Stimulated activated naive B cell treated with anti-CD40 and anti-IgM and Interleukin-4, amounts not matched to agents 10 μg/mL and 1 μg/mL and 100 μg/mL, for 72 hours (primary cell): ENCODE data around the gene TMEM132D.

Experiments
- ATAC-seq, 2 donors: fragments of 150-1000 bp; cut with Tn5 transposase; replicated peaks; 2 replicates each; pipeline ENCODE4 v1.10.0; 2021; ENCODE audit warnings: moderate library complexity in 1 of 2
- DNase-seq: peaks from one replicate; pipeline ENCODE4 v3.0.0; 2021
- H3K27ac Mint-ChIP-seq: one replicate; pipeline ENCODE4 v1.8.0; 2022; ENCODE audit warnings: mild to moderate bottlenecking, mixed read lengths
- H3K27me3 Mint-ChIP-seq, 2 donors: one replicate each; pipeline ENCODE4 v1.8.0; 2022; ENCODE audit warnings: mixed read lengths in 2 of 2
- H3K36me3 Mint-ChIP-seq, 2 donors: one replicate each; pipeline ENCODE4 v1.8.0; 2022; ENCODE audit warnings: mixed read lengths in 2 of 2, mild to moderate bottlenecking in 1 of 2
- H3K4me1 Mint-ChIP-seq, 2 donors: one replicate each; pipeline ENCODE4 v1.8.0; 2022; ENCODE audit warnings: mixed read lengths in 2 of 2, mild to moderate bottlenecking in 1 of 2
- H3K4me3 Mint-ChIP-seq, 2 donors: one replicate each; pipeline ENCODE4 v1.8.0; 2022; ENCODE audit warnings: mild to moderate bottlenecking in 2 of 2, mixed read lengths in 2 of 2, moderate library complexity in 1 of 2
- H3K9me3 Mint-ChIP-seq, 2 donors: one replicate each; pipeline ENCODE4 v1.8.0; 2022; ENCODE audit warnings: mixed read lengths in 2 of 2, mild to moderate bottlenecking in 1 of 2

The TMEM132D gene

GRCh38 chr12:129230995-129231394 is 672.8 kb downstream of the TMEM132D start:
- no peak for ATAC-seq
- Mint-ChIP-seq H3K27me3 (peaks cover 0 to 4% of the 10 kb centered on the region in 2 donors), H3K27ac (no peak overlapping the region), H3K9me3 (no peaks in the 10 kb centered on the region), H3K36me3 (no peaks in the 10 kb centered on the region), H3K4me1 (no peaks in the 10 kb centered on the region), H3K4me3 (no peak overlapping the region)
- DNase-seq = no peak

DNA sequence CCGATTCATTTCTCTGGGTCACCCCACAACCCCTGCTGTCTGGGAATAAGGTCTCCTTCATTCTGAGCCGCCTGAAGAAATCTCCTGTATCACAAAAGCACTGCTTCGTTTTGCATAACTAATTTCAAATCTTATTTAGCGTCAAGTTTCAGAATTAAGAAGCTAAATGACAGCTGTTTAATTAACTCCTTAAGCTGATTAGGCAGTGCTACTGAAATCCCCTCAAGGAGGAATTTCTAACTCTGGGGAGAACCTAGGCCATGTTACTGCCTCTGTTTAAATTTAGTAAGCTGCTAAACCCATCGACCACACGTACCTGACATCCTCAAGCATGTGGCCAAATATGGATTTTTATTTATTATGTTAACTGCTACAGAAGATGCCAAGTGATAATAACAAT is 677.0 kb downstream of the TMEM132D start:
- Mint-ChIP-seq H3K4me1 (no peaks in the 10 kb centered on the region), H3K9me3 (no peaks in the 10 kb centered on the region), H3K4me3 (no peak overlapping the region), H3K36me3 (no peaks in the 10 kb centered on the region), H3K27me3 (peaks cover 0 to 4% of the 10 kb centered on the region in 2 donors), H3K27ac (no peak overlapping the region)
- DNase-seq = no peak
- no peak for ATAC-seq

- Mint-ChIP-seq H3K4me3 (no peak overlapping the region), H3K27ac (no peak overlapping the region), H3K4me1 (no peaks in the 10 kb centered on the region), H3K36me3 (no peaks in the 10 kb centered on the region), H3K27me3 (peaks cover 0 to 4% of the 10 kb centered on the region in 2 donors), H3K9me3 (no peaks in the 10 kb centered on the region)
- DNase-seq (no peak), ATAC-seq (no peak)
Measured at GRCh38 chr12:129226005-129226404, 677.8 kb downstream of the TMEM132D start.

- ATAC-seq = no peak
- no peak for DNase-seq
- Mint-ChIP-seq H3K27ac (no peak overlapping the region), H3K27me3 (no peaks in the 10 kb centered on the region), H3K9me3 (peaks cover 22 to 31% of the 10 kb centered on the region in 2 donors), H3K4me1 (no peaks in the 10 kb centered on the region), H3K36me3 (no peaks in the 10 kb centered on the region), H3K4me3 (no peak overlapping the region)
Measured at GRCh38 chr12:129215556-129215955, 688.3 kb downstream of the TMEM132D start.

DNA sequence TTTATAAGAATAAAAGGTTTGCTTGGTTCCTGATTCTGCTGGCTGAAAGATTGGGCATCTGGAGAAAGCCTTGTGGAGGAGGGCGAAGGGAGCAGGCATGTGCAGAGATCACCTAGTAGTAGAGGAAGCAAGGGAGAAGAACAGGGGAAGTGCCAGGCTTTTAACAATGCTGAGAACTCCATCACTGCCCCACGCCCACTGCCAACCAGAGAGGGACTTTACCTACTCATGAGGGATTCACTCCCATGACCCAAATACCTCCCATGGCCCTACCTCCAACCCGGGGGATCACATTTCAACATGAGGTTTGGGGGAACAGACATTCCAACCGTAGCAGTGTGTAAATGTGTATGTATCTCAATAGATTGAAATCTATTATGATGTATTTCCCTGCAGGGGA is 690.3 kb downstream of the TMEM132D start:
- Mint-ChIP-seq H3K9me3 (peaks cover 16 to 22% of the 10 kb centered on the region in 2 donors), H3K4me3 (no peak overlapping the region), H3K27ac (no peak overlapping the region), H3K27me3 (no peaks in the 10 kb centered on the region), H3K36me3 (no peaks in the 10 kb centered on the region), H3K4me1 (no peaks in the 10 kb centered on the region)
- DNase-seq = no peak
- no peak for ATAC-seq

GRCh38 chr12:129211862-129212630 is 691.8 kb downstream of the TMEM132D start:
- no peak for DNase-seq
- Mint-ChIP-seq H3K9me3 (peaks cover 14 to 19% of the 10 kb centered on the region in 2 donors), H3K36me3 (no peaks in the 10 kb centered on the region), H3K4me3 (no peak overlapping the region), H3K27me3 (no peaks in the 10 kb centered on the region), H3K27ac (no peak overlapping the region), H3K4me1 (no peaks in the 10 kb centered on the region)
- ATAC-seq = no peak

- no peaks in the 10 kb centered on the region for H3K36me3 Mint-ChIP-seq
- H3K4me1 Mint-ChIP-seq = no peaks in the 10 kb centered on the region
- H3K9me3 Mint-ChIP-seq = peaks cover 0 to 5% of the 10 kb centered on the region in 2 donors
- H3K27me3 Mint-ChIP-seq = peaks cover 0 to 5% of the 10 kb centered on the region in 2 donors
- no peak overlapping the region for H3K4me3 Mint-ChIP-seq
- no peak overlapping the region for H3K27ac Mint-ChIP-seq
- DNase-seq = no peak
- no peak for ATAC-seq
Measured at GRCh38 chr12:129208566-129208965, 695.3 kb downstream of the TMEM132D start.

- H3K4me1 Mint-ChIP-seq = no peaks in the 10 kb centered on the region
- H3K36me3 Mint-ChIP-seq = no peaks in the 10 kb centered on the region
- H3K9me3 Mint-ChIP-seq = peaks cover 0 to 3% of the 10 kb centered on the region in 2 donors
- DNase-seq = no peak
- no peak for ATAC-seq
- H3K4me3 Mint-ChIP-seq = no peak overlapping the region
- H3K27me3 Mint-ChIP-seq = peaks cover 0 to 6% of the 10 kb centered on the region in 2 donors
- no peak overlapping the region for H3K27ac Mint-ChIP-seq
Measured at GRCh38 chr12:129207084-129207483, 696.7 kb downstream of the TMEM132D start.

DNA sequence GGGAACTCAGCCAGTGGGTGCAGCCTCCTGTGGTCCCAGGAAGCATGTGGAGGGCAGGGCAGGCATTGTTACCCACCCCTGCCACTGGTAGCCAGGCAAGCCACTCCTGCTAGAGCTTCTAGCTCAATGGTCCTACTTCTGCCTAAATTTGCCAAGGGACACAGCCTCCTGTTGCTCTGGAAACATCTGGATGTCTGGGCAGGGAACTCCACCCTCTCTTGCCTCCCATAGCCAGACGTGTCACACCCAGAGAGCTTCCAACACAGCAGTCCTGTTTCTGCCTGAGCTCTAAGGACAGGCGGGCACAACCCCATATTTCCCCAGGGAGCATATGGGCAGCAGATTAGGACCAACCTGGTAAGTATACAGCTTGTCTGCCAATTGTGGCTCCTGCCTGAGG is 700.4 kb downstream of the TMEM132D start:
- DNase-seq (no peak), ATAC-seq (no peak)
- Mint-ChIP-seq H3K4me3 (no peak overlapping the region), H3K27ac (no peak overlapping the region), H3K4me1 (no peaks in the 10 kb centered on the region), H3K27me3 (peaks cover 0 to 14% of the 10 kb centered on the region in 2 donors), H3K36me3 (no peaks in the 10 kb centered on the region), H3K9me3 (peaks cover 6% of the 10 kb centered on the region in 2 donors)

DNA sequence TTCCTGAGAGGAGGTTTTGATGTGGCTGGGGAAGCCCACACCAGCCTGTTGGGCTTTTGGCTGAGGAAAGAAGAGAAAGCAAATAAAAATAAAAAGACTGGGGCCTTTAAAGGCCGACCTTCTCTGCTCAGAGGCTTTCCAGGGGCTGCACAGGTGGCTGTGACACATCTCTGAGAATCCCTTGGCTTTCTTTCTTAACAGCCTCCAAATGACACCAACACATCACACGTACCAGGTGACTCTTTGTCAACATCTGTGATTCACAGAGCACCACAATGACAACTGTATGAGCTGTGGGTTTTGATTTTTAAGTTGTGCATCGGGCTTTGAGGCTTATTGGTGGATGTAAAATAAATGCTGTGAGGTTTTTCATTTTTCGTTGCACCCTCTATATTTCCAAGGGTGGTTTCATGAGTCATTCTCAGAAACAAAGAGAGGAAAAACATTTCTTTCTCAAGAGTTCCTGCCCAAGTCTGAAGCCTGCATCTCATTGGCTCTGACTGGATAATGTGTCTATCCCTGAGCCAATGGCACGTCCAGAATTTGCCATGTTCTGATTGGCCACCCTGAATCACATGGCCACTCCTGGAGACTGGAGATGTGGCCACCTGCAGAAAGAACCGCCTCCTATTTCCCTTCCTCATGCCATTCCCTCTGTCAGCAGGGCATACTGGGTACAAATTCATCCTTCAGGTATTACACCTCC is 701.6 kb downstream of the TMEM132D start:
- H3K36me3 Mint-ChIP-seq = no peaks in the 10 kb centered on the region
- H3K27ac Mint-ChIP-seq = no peak overlapping the region
- no peak overlapping the region for H3K4me3 Mint-ChIP-seq
- peaks cover 6 to 8% of the 10 kb centered on the region in 2 donors for H3K9me3 Mint-ChIP-seq
- no peaks in the 10 kb centered on the region for H3K4me1 Mint-ChIP-seq
- H3K27me3 Mint-ChIP-seq = peaks cover 0 to 14% of the 10 kb centered on the region in 2 donors
- ATAC-seq (no peak), DNase-seq (no peak)

DNA sequence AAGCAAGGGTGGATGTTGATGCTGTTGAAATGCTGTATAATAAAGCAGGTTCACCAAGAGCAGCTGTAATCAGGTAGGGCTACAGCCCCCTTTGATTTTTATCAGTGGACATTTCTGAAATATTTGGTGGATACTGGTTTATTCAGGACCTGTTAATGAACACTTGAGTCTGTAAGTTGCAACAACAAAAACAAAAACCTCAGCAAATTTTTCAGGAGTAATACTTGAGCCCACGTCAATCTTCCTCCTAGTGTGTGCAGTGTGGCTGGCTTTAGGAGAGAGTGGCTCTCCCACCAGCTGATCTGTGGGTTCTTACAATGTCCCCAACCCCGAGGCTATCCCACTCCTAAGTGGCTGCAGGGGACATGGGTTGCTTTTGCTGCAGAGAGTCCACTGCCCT is 702.8 kb downstream of the TMEM132D start:
- H3K9me3 Mint-ChIP-seq = peaks cover 6 to 8% of the 10 kb centered on the region in 2 donors
- ATAC-seq = no peak
- H3K36me3 Mint-ChIP-seq = no peaks in the 10 kb centered on the region

GRCh38 chr12:129200576-129200975 is 703.2 kb downstream of the TMEM132D start:
- no peak for ATAC-seq
- H3K27me3 Mint-ChIP-seq = peaks cover 0 to 15% of the 10 kb centered on the region in 2 donors
- H3K9me3 Mint-ChIP-seq = peaks cover 6 to 7% of the 10 kb centered on the region in 2 donors

More for the DNA sequence above, 702.8 kb downstream of the TMEM132D start:
- peaks cover 0 to 14% of the 10 kb centered on the region in 2 donors for H3K27me3 Mint-ChIP-seq
- H3K4me3 Mint-ChIP-seq = no peak overlapping the region
- H3K27ac Mint-ChIP-seq = no peak overlapping the region
- DNase-seq = no peak
- no peaks in the 10 kb centered on the region for H3K4me1 Mint-ChIP-seq

GRCh38 chr12:129196927-129197326 is 706.9 kb downstream of the TMEM132D start:
- no peak for ATAC-seq
- Mint-ChIP-seq H3K9me3 (peaks cover 6 to 11% of the 10 kb centered on the region in 2 donors), H3K4me3 (no peak overlapping the region)

More at GRCh38 chr12:129200576-129200975, 703.2 kb downstream of the TMEM132D start:
- Mint-ChIP-seq H3K4me1 (no peaks in the 10 kb centered on the region), H3K4me3 (no peak overlapping the region), H3K27ac (no peak overlapping the region), H3K36me3 (no peaks in the 10 kb centered on the region)
- no peak for DNase-seq

DNA sequence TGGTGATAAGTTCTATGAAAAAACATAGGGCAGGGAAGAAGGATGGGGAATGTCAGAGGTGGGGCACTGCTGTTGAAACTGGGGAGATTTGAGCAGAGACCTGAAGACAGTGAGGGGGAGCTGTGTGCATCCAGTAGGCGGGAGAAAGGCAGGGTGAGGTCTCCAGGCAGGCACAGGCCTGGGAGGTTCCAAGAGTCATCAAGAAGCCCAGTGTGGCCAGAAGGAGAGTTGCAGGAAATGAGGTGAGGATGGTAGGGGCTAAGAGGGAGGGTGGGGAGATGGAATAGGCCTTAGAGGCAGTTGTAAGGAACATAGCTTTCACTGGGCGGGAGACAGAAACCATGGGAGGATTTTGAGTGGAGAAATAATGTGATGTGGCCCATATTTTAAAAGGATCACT is 708.7 kb downstream of the TMEM132D start:
- H3K9me3 Mint-ChIP-seq = peaks cover 2 to 10% of the 10 kb centered on the region in 2 donors
- no peak overlapping the region for H3K27ac Mint-ChIP-seq
- H3K36me3 Mint-ChIP-seq = no peaks in the 10 kb centered on the region
- peaks cover 0 to 4% of the 10 kb centered on the region in 2 donors for H3K4me1 Mint-ChIP-seq
- peaks cover 0 to 9% of the 10 kb centered on the region in 2 donors for H3K27me3 Mint-ChIP-seq
- no peak for ATAC-seq
- DNase-seq = no peak
- no peak overlapping the region for H3K4me3 Mint-ChIP-seq

More at GRCh38 chr12:129196927-129197326, 706.9 kb downstream of the TMEM132D start:
- peaks cover 0 to 17% of the 10 kb centered on the region in 2 donors for H3K27me3 Mint-ChIP-seq
- H3K4me1 Mint-ChIP-seq = no peaks in the 10 kb centered on the region
- DNase-seq = no peak
- H3K36me3 Mint-ChIP-seq = no peaks in the 10 kb centered on the region
- no peak overlapping the region for H3K27ac Mint-ChIP-seq
